MCF 10A (cell line): ENCODE measurements around the gene DYNC1H1. TPM values are rescaled to one million over a fixed set of nuclear protein-coding genes. Genes with fewer than 3 reads are reported as not detected.

ENCODE experiments used
- BruUV-seq: library from RNA; stranded (reverse); fragments of 400-500 nt; replicated peaks from 2 replicates; lab custom pipeline; 2021; lab: Mats Ljungman, UMichigan
- CTCF ChIA-PET: fragments of 300-600 bp; sonication (Branson Sonifier 250); formaldehyde crosslinking; extraction: SDS; loops from one replicate; lab custom pipeline; 2021; ENCODE audit warnings: antibody characterized with exemption, inconsistent platforms; lab: Yijun Ruan, JAX
- POLR2A ChIA-PET: fragments of 300-600, 350-650 bp; sonication (Branson Sonifier 250); formaldehyde crosslinking; extraction: SDS; loops from one replicate; lab custom pipeline; 2020; ENCODE audit warnings: antibody characterized with exemption, inconsistent platforms; lab: Yijun Ruan, JAX
- DNase-seq: peaks from one replicate; pipeline ENCODE4 v3.0.0-alpha.2; 2018; ENCODE audit not compliant: unreplicated experiment
- H3K27ac Mint-ChIP-seq: one replicate; pipeline ENCODE4 v1.8.0; 2022; ENCODE audit warnings: mild to moderate bottlenecking, low read depth, mixed read lengths; ENCODE audit not compliant: unreplicated experiment
- H3K27me3 Mint-ChIP-seq: one replicate; pipeline ENCODE4 v1.8.0; 2022; ENCODE audit warnings: mixed read lengths; ENCODE audit not compliant: insufficient read depth, unreplicated experiment
- H3K36me3 Mint-ChIP-seq: one replicate; pipeline ENCODE4 v1.8.0; 2022; ENCODE audit warnings: mild to moderate bottlenecking, moderate library complexity, mixed read lengths; ENCODE audit not compliant: insufficient read depth, unreplicated experiment
- H3K4me1 Mint-ChIP-seq: one replicate; pipeline ENCODE4 v1.8.0; 2022; ENCODE audit warnings: mixed read lengths; ENCODE audit not compliant: insufficient read depth, unreplicated experiment
- H3K4me3 Mint-ChIP-seq: one replicate; pipeline ENCODE4 v1.8.0; 2022; ENCODE audit warnings: mild to moderate bottlenecking, moderate library complexity, mixed read lengths; ENCODE audit not compliant: unreplicated experiment
- H3K9me3 Mint-ChIP-seq: one replicate; pipeline ENCODE4 v1.8.0; 2022; ENCODE audit warnings: mixed read lengths; ENCODE audit not compliant: unreplicated experiment
- CTCF ChIP-seq: fragments of 200-600 bp; IDR thresholded peaks from one replicate; pipeline ENCODE4 v1.8.0; 2022; ENCODE audit warnings: antibody characterized with exemption, mild to moderate bottlenecking; ENCODE audit not compliant: unreplicated experiment
- intact Hi-C: fragments of 100-400 bp; cut with micrococcal nuclease; formaldehyde crosslinking; loops from 2 replicates; pipeline ENCODE4 v1.14.1; 2022
- total RNA-seq: library from RNA; stranded (reverse); gene quantifications from 2 replicates; pipeline ENCODE4 v1.2.3, GENCODE V29; 2022

Gene DYNC1H1
- total RNA-seq, 1 experiment from 2014 or later, result 704 TPM

GRCh38 chr14:102015045-102015685 is 50.8 kb downstream of the DYNC1H1 start:
- intact Hi-C loops, result no loop called here
- no TSS peak for BruUV-seq
- H3K27ac Mint-ChIP-seq, result no peak overlapping the region
- H3K27me3 Mint-ChIP-seq, result no peaks in the 10 kb centered on the region
- H3K36me3 Mint-ChIP-seq, result peaks cover 100% of the 10 kb centered on the region
- peak; percentile 12 for DNase-seq
- TF ChIP-seq CTCF, result no peak
- POLR2A ChIA-PET, result interaction anchor here (0.7 to 1.7 kb wide), 3 partner anchors 11 to 231 kb away, joined by 3 to 4 read pairs (median 3); no protein-coding TSS in a partner anchor
- H3K4me1 Mint-ChIP-seq, result no peaks in the 10 kb centered on the region
- CTCF ChIA-PET, result interaction anchor here (0.7 to 1.0 kb wide), 2 partner anchors 24 to 81 kb away, joined by 3 to 4 read pairs; no protein-coding TSS in a partner anchor
- H3K9me3 Mint-ChIP-seq, result no peaks in the 10 kb centered on the region
- H3K4me3 Mint-ChIP-seq, result no peak overlapping the region

DNA sequence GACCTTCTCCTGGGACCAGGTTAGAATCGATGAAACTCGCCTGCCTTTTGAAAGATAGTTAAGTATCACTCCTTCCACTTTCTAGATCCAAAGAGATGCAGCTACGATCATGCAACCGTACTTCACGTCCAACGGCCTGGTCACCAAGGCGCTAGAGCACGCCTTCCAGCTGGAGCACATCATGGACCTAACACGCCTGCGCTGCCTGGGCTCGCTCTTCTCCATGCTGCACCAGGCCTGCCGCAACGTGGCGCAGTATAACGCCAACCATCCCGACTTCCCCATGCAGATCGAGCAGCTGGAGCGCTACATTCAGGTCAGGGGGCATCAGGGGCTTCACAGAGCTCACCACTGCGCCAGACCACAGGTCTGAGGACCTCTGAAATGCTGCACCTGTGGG is 51.4 kb downstream of the DYNC1H1 start:
- POLR2A ChIA-PET, result interaction anchor here (0.7 to 1.7 kb wide), 2 partner anchors 13 to 231 kb away, joined by 3 to 4 read pairs; no protein-coding TSS in a partner anchor
- no peak overlapping the region for H3K27ac Mint-ChIP-seq
- no peak for DNase-seq
- no peak for TF ChIP-seq CTCF
- intact Hi-C loops, result no loop called here
- no peaks in the 10 kb centered on the region for H3K9me3 Mint-ChIP-seq
- H3K4me3 Mint-ChIP-seq, result no peak overlapping the region
- CTCF ChIA-PET, result interaction anchor here (0.7 to 1.0 kb wide), 2 partner anchors 24 to 81 kb away, joined by 3 to 4 read pairs; no protein-coding TSS in a partner anchor
- BruUV-seq, result no TSS peak
- H3K4me1 Mint-ChIP-seq, result no peaks in the 10 kb centered on the region
- H3K36me3 Mint-ChIP-seq, result peaks cover 100% of the 10 kb centered on the region
- no peaks in the 10 kb centered on the region for H3K27me3 Mint-ChIP-seq

DNA sequence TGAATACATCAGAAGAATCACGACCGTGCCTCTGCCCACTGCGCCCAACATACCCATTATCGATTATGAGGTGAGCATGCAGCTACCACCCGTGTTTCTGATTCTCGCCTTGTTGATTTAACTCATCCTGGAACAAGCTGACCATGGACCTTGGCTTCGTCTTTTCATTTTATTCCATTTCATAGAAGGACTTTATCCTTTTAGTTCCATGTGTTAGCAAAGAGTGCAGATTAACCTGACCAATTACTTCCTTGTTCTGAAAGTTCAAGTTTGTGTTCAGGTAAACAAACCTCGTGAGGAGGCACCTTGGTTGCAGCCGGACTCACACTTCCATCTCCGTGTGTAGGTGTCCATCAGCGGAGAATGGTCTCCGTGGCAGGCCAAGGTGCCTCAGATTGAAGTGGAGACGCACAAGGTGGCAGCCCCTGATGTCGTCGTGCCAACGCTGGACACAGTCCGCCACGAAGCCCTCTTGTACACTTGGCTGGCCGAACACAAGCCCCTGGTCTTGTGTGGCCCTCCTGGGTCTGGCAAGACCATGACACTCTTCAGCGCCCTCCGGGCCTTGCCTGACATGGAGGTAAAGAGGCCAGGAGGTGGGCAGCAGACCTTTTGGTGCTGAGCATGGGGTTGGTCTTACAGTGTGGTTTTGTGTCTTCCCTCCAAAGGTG is 52.2 kb downstream of the DYNC1H1 start:
- TSS peak; percentile 75 for BruUV-seq
- no peaks in the 10 kb centered on the region for H3K4me1 Mint-ChIP-seq
- ChIA-PET CTCF (no interaction called here), POLR2A (interaction anchor here (1.7 kb wide), 1 partner anchor 12 kb away, joined by 4 read pairs; no protein-coding TSS in a partner anchor)
- intact Hi-C loops, result no loop called here
- peaks cover 100% of the 10 kb centered on the region for H3K36me3 Mint-ChIP-seq
- H3K27ac Mint-ChIP-seq, result no peak overlapping the region
- DNase-seq, result no peak
- H3K9me3 Mint-ChIP-seq, result no peaks in the 10 kb centered on the region
- H3K4me3 Mint-ChIP-seq, result no peak overlapping the region
- no peak for TF ChIP-seq CTCF
- H3K27me3 Mint-ChIP-seq, result no peaks in the 10 kb centered on the region

DNA sequence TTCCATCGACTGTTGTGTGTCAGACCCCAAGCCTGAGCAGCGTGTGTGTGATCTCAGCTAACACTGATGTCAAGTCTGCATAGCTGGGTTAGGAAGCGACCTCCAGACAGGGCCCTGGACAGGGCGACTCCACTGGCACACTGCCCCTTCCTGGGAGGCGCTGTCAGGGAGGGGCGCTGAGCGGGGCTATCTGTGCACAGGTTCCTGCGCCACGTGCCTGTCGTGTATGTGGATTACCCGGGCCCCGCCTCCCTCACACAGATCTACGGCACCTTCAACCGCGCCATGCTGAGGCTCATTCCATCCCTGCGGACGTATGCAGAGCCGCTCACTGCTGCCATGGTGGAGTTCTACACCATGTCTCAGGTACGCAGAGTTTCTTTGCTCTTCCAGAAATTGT is 53.9 kb downstream of the DYNC1H1 start:
- H3K36me3 Mint-ChIP-seq, result peaks cover 100% of the 10 kb centered on the region
- ChIA-PET CTCF (interaction anchor here (0.7 kb wide), 1 partner anchor 11 kb away, joined by 3 read pairs; no protein-coding TSS in a partner anchor), POLR2A (interaction anchor here (1.0 kb wide), 1 partner anchor 11 kb away, joined by 3 read pairs; no protein-coding TSS in a partner anchor)
- no peak for TF ChIP-seq CTCF
- no peaks in the 10 kb centered on the region for H3K9me3 Mint-ChIP-seq
- H3K27ac Mint-ChIP-seq, result no peak overlapping the region
- intact Hi-C loops, result no loop called here
- no peak overlapping the region for H3K4me3 Mint-ChIP-seq
- no peaks in the 10 kb centered on the region for H3K4me1 Mint-ChIP-seq
- no TSS peak for BruUV-seq
- H3K27me3 Mint-ChIP-seq, result no peaks in the 10 kb centered on the region
- DNase-seq, result no peak
